ENCODE data around the gene MRTFA.
"Not testable (repeated sequence)": the region's sequence is repeated elsewhere in the genome, so short reads cannot be mapped to it uniquely, and the experiment has no call there.

GRCh38 chr22:40536149-40536548 is 100.4 kb downstream of the MRTFA start:
- TF ChIP-seq CTCF, POLR2AphosphoS5, POLR2A, EP300 (IDR thresholded peaks at IDR 0.05): not testable (repeated sequence)
